GM21737 (cell line): ENCODE results near the gene CHCHD5.
"Not testable (repeated sequence)": the region's sequence is repeated elsewhere in the genome, so short reads cannot be mapped to it uniquely, and the experiment has no call there.

Experiments used
- ATAC-seq: cut with Tn5 transposase; IDR thresholded peaks from one replicate; pipeline ENCODE4 v1.9.1; 2021; ENCODE audit warnings: mild to moderate bottlenecking, moderate library complexity; ENCODE audit not compliant: unreplicated experiment

CHCHD5 gene, protein sequence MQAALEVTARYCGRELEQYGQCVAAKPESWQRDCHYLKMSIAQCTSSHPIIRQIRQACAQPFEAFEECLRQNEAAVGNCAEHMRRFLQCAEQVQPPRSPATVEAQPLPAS

DNA sequence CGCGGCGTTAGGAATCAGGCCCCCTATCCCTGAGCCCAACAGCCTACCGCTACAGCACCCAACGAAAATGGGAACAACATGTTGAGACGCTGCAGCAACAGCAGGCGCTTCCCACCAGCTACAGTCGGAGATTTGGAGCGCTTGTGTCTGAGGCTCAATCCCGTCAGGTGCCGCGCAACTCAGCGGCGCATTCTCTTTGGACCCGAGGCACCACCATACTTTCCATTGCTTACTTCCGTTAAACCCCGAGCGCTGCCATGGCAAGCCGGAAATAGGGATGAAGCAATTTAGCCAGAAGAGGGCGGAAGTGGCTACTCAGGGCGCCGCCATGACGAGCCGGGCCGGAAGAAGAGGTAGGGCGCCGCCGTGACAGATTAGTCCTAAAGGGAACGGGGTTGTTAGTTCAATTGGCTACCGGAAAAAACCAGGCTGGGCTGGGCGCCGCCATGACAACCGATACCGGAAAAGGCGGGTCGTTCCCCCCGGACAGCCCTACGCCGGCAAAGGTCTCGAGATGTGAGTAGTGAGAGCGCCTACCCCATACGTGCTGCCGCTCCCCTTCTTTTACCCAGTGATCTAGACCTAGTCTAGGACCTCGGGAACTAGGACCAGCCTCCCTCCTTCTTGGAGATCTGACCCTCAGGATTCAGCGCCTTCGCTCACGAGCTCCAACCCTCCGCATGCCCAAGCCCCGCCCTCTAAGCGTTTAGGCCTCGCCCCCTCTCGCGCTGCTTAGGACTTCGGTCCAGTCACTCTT, at the start of gene CHCHD5:
Gene CHCHD5 (plus strand): TSS at position 476 of the 757 bp plus-strand sequence. CDS start 39 bp downstream, at position 515.
- ATAC-seq = peak; percentile 76

DNA sequence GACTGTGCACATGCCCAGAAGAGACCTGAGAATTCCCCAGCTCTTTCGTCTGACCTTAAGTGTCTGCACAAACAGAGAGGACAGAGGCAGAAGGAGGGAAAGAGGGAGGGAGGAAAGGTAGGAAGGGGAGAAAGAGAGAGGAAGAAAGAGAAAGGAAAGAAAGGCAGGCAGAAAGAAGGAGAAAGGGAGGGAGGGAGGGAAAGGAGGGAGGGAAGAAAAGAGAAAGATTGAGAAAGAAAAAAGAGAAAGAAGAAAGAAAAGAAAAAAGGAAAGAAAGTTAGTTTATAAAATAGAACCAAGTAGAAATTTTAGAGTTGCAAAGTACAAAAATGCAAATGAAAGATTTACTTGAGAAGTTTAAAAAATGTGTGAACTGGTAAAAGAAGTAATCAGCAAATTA, 49.6 kb upstream of the CHCHD5 start:
- no peak for ATAC-seq

- ATAC-seq = not testable (repeated sequence)
These were observed 47.7 kb upstream of the CHCHD5 start for GRCh38 chr2:112536665-112537064.

DNA sequence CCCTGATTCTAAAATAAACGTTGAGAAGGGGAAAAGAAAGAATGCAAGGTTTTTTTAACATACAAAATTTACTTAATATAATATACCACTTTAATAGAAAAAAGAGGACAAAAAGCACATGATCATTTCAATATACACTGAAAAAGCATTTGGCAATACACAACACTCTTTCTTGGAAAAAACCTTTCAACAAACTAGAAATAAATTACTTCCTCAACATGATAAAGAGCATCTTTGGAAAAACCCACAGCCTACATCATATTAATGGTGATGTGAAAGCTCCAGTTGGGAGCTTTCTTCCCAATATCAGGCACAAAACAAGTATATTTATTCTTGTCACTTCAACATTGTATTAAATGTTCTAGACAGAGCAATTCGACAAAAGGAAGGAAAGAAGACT, 45.1 kb upstream of the CHCHD5 start:
- ATAC-seq = no peak

DNA sequence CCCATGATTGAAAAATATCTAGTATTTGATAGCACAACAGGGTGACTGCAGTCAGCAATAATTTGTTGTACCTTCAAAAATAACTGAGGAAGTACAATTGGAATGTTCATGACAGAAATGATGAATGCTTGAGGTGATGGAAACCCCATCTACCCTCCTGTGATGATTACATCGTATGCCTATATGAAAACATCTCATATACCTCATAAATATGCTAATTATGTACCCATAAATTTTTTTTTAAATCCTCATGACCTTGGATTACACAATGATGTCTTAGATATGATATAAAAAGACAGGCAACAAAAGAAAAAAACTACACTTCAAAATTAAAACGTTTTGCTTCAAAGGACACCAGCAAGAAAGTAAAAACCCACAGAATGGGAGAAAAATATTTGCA, 43.5 kb upstream of the CHCHD5 start:
- ATAC-seq = no peak

DNA sequence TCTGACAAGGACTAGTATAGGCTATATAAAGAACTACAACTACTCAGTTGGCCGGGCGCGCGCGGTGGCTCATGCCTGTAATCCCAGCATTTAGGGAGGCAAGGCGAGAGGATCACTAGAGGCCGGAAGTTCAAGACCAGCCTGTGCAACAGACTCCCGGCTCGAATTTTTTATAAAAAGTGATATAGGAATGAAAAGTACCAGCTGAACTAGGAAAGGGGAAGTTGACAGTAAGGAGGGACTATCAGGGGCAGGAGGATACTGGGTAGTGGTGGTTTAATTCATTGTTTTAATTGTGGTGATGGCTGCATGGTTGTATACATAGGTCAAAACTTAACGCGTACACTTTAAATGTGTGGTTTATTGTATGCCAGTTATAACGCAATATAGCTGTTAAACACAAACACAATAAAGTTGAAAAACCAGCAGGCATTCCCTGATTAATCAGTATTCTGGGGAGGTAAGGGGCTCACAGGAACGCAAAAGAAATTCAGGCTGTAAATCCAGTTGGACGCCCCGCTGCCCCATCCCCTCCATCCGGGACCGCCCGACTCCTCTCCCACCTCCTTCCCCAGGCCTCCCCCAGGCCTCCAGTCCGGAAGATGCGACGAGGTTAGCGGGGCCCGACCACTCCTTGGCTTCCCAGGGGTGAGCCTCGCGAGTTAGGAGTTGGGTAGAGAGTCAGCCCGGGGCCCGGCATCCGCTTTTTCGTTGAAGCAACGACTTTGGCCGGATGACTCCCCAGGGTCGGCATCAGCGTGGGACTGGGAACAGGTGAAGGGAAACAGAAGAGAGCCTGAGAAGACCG, 42.9 kb upstream of the CHCHD5 start:
- peak; percentile 52 for ATAC-seq

- peak; percentile 74 for ATAC-seq
These were observed 42.1 kb upstream of the CHCHD5 start, which contains the start of gene POLR1B for GRCh38 chr2:112542123-112542983. TSS of gene POLR1B (plus strand) at chr2:112542465. CDS start at chr2:112542495, 30 bp downstream.

- ATAC-seq = peak; percentile 4
These were observed 41.3 kb upstream of the CHCHD5 start for GRCh38 chr2:112542984-112543661.

DNA sequence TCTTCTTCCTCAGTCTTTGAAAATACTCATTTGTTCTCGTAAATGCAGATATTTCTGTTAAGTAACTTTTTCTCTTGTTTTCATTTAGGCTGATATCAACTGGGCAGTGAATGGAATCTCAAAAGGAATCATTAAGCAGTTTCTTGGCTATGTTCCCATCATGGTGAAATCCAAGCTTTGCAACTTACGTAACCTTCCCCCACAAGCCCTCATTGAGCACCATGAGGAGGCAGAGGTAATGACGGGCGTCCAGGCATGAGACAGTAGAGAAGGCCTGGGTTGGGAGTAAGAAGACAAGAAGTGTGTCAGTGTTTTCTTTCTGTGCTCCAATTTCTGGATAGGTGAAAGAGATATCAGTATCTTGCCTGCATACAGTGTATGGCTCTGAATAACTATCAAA, 37.1 kb upstream of the CHCHD5 start:
- ATAC-seq = no peak

GRCh38 chr2:112548980-112549379, 35.4 kb upstream of the CHCHD5 start:
- ATAC-seq = no peak

- ATAC-seq = peak; percentile 60
These were observed 18.3 kb upstream of the CHCHD5 start for GRCh38 chr2:112566104-112566503.

DNA sequence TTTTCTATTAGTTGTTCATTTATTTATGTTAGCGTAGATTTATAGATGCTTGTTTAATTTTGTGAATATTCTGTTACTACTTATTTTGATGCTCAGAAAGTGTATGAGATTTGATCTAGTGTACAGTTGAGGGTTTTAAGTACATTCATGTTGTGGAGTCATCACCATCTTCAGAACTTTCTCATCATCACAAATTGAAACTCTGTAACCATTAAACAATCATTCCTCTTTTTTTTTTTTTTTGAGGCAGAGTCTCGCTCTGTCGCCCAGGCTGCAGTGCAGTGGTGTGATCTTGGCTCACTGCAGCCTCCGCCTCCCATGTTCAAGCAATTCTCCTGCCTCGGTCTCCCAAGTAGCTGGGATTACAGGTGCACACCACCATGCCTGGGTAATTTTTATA, 17.9 kb upstream of the CHCHD5 start:
- ATAC-seq = peak; percentile 32

GRCh38 chr2:112572005-112572404, 12.4 kb upstream of the CHCHD5 start:
- no peak for ATAC-seq

DNA sequence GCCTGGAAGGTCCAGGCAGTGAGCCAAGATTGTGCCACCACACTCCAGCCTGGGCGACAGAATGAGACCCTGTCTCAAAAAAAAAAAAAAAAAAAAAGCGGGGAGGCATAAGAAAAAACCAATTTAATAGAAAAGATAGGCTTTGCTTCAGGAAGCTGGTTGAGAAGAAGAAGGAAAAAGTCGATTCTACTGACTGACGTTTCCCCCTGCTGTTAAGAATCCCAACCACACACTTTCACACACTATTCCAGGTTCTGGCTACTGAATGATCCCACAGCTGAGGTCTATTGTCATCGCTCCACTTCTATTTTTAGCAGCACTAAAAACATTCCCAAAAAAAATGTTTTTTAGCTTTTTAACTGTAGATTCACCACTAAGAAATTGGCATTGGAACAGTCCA, 6.7 kb upstream of the CHCHD5 start:
- no peak for ATAC-seq

- no peak for ATAC-seq
These were observed 5.2 kb upstream of the CHCHD5 start for GRCh38 chr2:112579241-112579640.

- no peak for ATAC-seq
These were observed 4.3 kb upstream of the CHCHD5 start for GRCh38 chr2:112580084-112580483.

DNA sequence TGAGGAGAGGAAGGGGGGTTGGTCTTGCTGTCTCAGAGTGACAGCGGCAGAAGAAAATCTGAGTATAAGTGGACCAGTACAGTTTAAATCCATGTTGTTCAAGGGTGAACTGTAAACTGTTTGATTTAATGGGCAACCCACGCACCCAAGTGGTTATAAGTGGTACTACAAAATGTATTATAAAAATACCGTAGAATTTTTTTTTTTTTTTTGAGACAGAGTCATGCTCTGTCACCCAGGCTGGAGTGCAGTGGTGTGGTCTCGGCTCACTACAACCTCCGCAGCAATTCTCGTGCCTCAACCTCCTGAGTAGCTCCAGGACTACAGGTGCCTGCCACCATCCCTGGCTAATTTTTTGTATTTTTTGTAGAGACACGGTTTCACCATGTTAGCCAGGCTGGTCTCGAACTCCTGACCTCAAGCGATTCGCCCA, 2.1 kb upstream of the CHCHD5 start:
- no peak for ATAC-seq

GRCh38 chr2:112583497-112584133, 794 bp upstream of the CHCHD5 start:
- no peak for ATAC-seq

- ATAC-seq = no peak
These were observed 462 bp downstream of the CHCHD5 start for GRCh38 chr2:112584891-112585250.

DNA sequence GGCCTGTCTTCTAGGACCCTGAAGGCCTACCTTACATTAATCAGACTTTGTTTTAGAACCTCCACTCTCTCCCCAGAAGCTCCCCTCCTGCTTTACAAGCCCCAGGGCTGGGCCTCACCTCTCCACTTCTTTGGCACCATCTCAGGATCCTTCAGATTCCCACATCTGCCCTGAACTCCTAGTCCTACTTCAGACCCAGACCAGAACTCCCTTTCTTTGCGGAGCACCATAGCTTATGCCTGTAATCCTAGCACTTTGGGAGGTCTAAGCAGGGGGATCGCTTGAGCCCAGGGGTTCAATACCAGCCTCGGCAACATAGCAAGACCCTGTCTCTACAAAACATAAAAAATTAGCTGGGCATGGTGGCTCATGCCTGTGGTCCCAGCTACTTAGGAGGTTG, 991 bp downstream of the CHCHD5 start:
- ATAC-seq = no peak
